PC-3 (cell line): ENCODE measurements around the gene ZNF341. TPM values are rescaled to one million over a fixed set of nuclear protein-coding genes. Genes with fewer than 3 reads are reported as not detected.

Experiments used
- ATAC-seq: fragments of 200-7000 bp; cut with Tn5 transposase; 2 replicates; pipeline ENCODE4 v1.9.1; 2020; ENCODE audit warnings: mild to moderate bottlenecking, moderate library complexity
- BruUV-seq: library from RNA; stranded (reverse); fragments of 400-500 nt; replicated peaks from 2 replicates; lab custom pipeline; 2021; lab: Mats Ljungman, UMichigan
- CTCF ChIA-PET: fragments of 300-600 bp; sonication (Branson Sonifier 250); formaldehyde crosslinking; loops from one replicate; lab custom pipeline; 2022; ENCODE audit warnings: antibody characterized with exemption; lab: Charles Lee
- POLR2A ChIA-PET: fragments of 300-600 bp; sonication (Branson Sonifier 250); formaldehyde crosslinking; loops from one replicate; lab custom pipeline; 2022; ENCODE audit warnings: antibody characterized with exemption; ENCODE audit not compliant: unreplicated experiment; lab: Charles Lee
- DNase-seq: peaks from one replicate; pipeline ENCODE4 v3.0.0-alpha.2; 2015
- H2AFZ ChIP-seq: fragments of 300-600 bp; sonication (generic); 2 replicates; pipeline ENCODE4 v1.6.0; 2016; ENCODE audit warnings: antibody characterized with exemption, low read length
- H3F3A ChIP-seq: fragments of 300-600 bp; sonication (generic); one replicate; pipeline ENCODE4 v1.6.0; 2017; ENCODE audit warnings: antibody characterized with exemption, low read length, control low read depth, mild to moderate bottlenecking; ENCODE audit not compliant: unreplicated experiment
- H3K27ac ChIP-seq: fragments of 300-600 bp; sonication (generic); 2 replicates; pipeline ENCODE4 v1.5.1; 2016; ENCODE audit warnings: mild to moderate bottlenecking, low read length
- H3K27me3 ChIP-seq: fragments of 300-600 bp; sonication (generic); 2 replicates; pipeline ENCODE4 v1.6.1; 2016; ENCODE audit warnings: low read length, mixed read lengths
- H3K36me3 ChIP-seq: fragments of 300-600 bp; sonication (generic); 2 replicates; pipeline ENCODE4 v1.6.1; 2016; ENCODE audit warnings: low read depth, mixed run types, low read length, mixed read lengths
- H3K4me1 ChIP-seq: fragments of 300-600 bp; sonication (generic); 2 replicates; pipeline ENCODE4 v1.5.1; 2016; ENCODE audit warnings: low read length; ENCODE audit not compliant: insufficient read depth
- H3K4me2 ChIP-seq: fragments of 300-600 bp; sonication (generic); 2 replicates; pipeline ENCODE4 v1.6.0; 2016; ENCODE audit warnings: low read length
- H3K4me3 ChIP-seq: fragments of 300-600 bp; sonication (generic); 2 replicates; pipeline ENCODE4 v1.5.1; 2016; ENCODE audit warnings: mild to moderate bottlenecking, low read length, mixed read lengths
- H3K79me2 ChIP-seq: fragments of 300-600 bp; sonication (generic); 2 replicates; pipeline ENCODE4 v1.6.1; 2017; ENCODE audit warnings: low read length, mixed read lengths
- H3K9ac ChIP-seq: fragments of 300-600 bp; sonication (generic); 2 replicates; pipeline ENCODE4 v1.6.0; 2016; ENCODE audit warnings: mild to moderate bottlenecking, low read length
- H3K9me2 ChIP-seq: fragments of 300-600 bp; sonication (generic); replicated peaks from 2 replicates; pipeline ENCODE4 v1.6.1; 2016; ENCODE audit warnings: mixed run types, low read length, mixed read lengths
- H3K9me3 ChIP-seq: fragments of 300-600 bp; sonication (generic); 2 replicates; pipeline ENCODE4 v1.6.1; 2016; ENCODE audit warnings: low read length, mixed read lengths
- H4K20me1 ChIP-seq: fragments of 300-600 bp; sonication (generic); 2 replicates; pipeline ENCODE4 v1.6.1; 2016; ENCODE audit warnings: low read length, mixed read lengths
- CTCF ChIP-seq: fragments of 300-600 bp; sonication (generic); conservative IDR thresholded peaks from 2 replicates; pipeline ENCODE4 v1.5.1; 2017; ENCODE audit warnings: antibody characterized with exemption, low read depth, mild to moderate bottlenecking, low read length
- EZH2 ChIP-seq: fragments of 300-600 bp; sonication (generic); IDR thresholded peaks from one replicate; pipeline ENCODE4 v1.6.1; 2017; ENCODE audit warnings: antibody characterized with exemption, mild to moderate bottlenecking, low read length; ENCODE audit not compliant: unreplicated experiment
- EZH2phosphoT487 ChIP-seq: fragments of 300-600 bp; sonication (generic); IDR thresholded peaks from 2 replicates; pipeline ENCODE4 v1.6.1; 2018; ENCODE audit warnings: mild to moderate bottlenecking, antibody characterized with exemption, low read length, borderline replicate concordance
- intact Hi-C: fragments of 100-400 bp; cut with micrococcal nuclease; formaldehyde crosslinking; loops from 2 replicates; pipeline ENCODE4 v1.9.0; 2023
- total RNA-seq: library from RNA; depleted of rRNA; stranded (reverse); fragments of >200 nt; gene quantifications from 2 replicates; pipeline ENCODE4 v1.2.3, GENCODE V29; 2014

The ZNF341 gene
- total RNA-seq, 1 experiment from 2014 or later, result 4.4 TPM

- Histone ChIP-seq H3K79me2 (peaks cover 43% of the 10 kb centered on the region), H2AFZ (peak overlapping the region; percentile 62), H3K9me2 (no peaks in the 10 kb centered on the region), H3K9ac (peak overlapping the region; percentile 80), H3K4me3 (peak overlapping the region; percentile 82), H3K27ac (no peak overlapping the region), H3K27me3 (no peaks in the 10 kb centered on the region), H4K20me1 (peaks cover 27% of the 10 kb centered on the region), H3K4me1 (peaks cover 18% of the 10 kb centered on the region), H3F3A (no peaks in the 10 kb centered on the region), H3K9me3 (no peaks in the 10 kb centered on the region), H3K4me2 (peak overlapping the region; percentile 95), H3K36me3 (no peaks in the 10 kb centered on the region; the same call in 1 of the 2 replicates)
- peak; percentile 40 for DNase-seq
- intact Hi-C loops, result loop anchor here (10.0 kb wide), 1 partner anchor 99 kb away; no protein-coding TSS in a partner anchor
- BruUV-seq, result TSS peak; percentile 66
- ChIA-PET CTCF (no interaction called here), POLR2A (no interaction called here)
- no peak for TF ChIP-seq EZH2phosphoT487
- TF ChIP-seq CTCF, result no peak
- no peak for TF ChIP-seq EZH2
- peak; percentile 48 for ATAC-seq
These were observed 46.3 kb upstream of the ZNF341 start for GRCh38 chr20:33685328-33686099.

DNA sequence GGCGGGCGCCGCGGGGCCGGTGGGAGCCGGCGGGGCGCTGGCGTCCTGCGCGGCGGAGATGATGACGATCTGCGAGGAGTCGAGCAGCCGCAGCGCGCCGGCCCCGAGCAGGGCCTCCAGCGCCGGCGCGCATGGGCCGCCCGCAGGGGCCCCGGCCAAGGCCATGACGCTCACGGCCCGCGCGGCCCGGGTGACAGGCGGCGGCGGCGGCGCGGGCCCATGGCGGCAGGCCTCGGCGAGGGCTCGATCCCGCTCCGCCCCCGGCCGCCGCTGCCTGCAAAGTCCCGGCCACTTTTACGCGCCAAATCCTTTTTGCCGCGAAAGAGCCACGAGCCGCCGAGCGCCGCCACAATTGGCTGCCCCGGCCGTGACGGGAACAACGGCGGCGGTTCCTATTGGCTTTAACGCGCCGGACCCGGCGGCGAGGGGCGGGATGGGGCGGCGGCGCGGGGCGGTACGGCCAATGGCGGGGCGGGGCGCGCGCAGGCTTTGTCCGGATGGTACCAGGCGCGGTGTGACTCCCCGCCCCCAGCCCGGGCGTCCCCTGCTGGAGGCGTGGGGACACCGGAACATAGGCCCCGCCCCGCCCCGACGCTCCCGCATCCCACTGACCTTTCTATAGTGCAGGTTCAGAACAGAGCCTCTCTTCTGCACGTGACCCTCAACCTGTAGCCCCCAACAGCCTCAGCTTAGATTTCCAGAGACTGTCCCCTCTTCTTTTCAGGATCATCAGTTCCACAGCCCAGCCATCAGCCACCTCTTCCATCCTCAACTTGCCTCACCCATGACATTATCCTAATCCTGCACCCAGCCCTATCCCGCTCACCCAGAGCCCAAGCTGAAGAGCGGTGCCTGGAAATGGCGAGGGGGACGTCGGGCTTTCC is 45.5 kb upstream of the ZNF341 start, which contains the start of gene E2F1:
E2F1 (minus strand) TSS at position 286 of the 884 bp plus-strand sequence; CDS start at position 165, 121 bp downstream.
- H3K27me3 ChIP-seq, result no peaks in the 10 kb centered on the region
- H3K4me3 ChIP-seq, result peak within 1 kb of the TSS; percentile 82
- peak within 1 kb of the TSS; percentile 80 for H3K9ac ChIP-seq
- H3K4me2 ChIP-seq, result peak within 1 kb of the TSS; percentile 95
- H2AFZ ChIP-seq, result peak within 1 kb of the TSS; percentile 95
- intact Hi-C loops, result loop anchor here (10.0 kb wide), 1 partner anchor 98 kb away; no protein-coding TSS in a partner anchor
- H4K20me1 ChIP-seq, result peaks cover 22% of the 10 kb centered on the region
- ChIA-PET POLR2A (interaction anchor here (0.6 kb wide), 1 partner anchor 8 kb away, joined by 16 read pairs; no protein-coding TSS in a partner anchor), CTCF (no interaction called here)
- H3K9me2 ChIP-seq, result no peaks in the 10 kb centered on the region
- no peaks in the 10 kb centered on the region for H3F3A ChIP-seq
- H3K36me3 ChIP-seq, result no peaks in the 10 kb centered on the region
- H3K9me3 ChIP-seq, result no peaks in the 10 kb centered on the region
- DNase-seq, result peak; percentile 95
- peak; percentile 97 for ATAC-seq
- H3K27ac ChIP-seq, result no peak within 1 kb of the TSS
- peaks cover 18% of the 10 kb centered on the region for H3K4me1 ChIP-seq
- BruUV-seq, result no TSS peak
- TF ChIP-seq EZH2phosphoT487, result no peak
- H3K79me2 ChIP-seq, result peaks cover 37% of the 10 kb centered on the region

- peak overlapping the region; percentile 95 for H2AFZ ChIP-seq
- ChIA-PET POLR2A (interaction anchor here (0.6 kb wide), 1 partner anchor 8 kb away, joined by 16 read pairs; no protein-coding TSS in a partner anchor), CTCF (no interaction called here)
- peak overlapping the region; percentile 79 for H3K4me2 ChIP-seq
- H3K27ac ChIP-seq, result no peak overlapping the region
- H3K79me2 ChIP-seq, result peaks cover 33% of the 10 kb centered on the region
- ATAC-seq (no peak), DNase-seq (no peak)
- H4K20me1 ChIP-seq, result peaks cover 21% of the 10 kb centered on the region
- H3K36me3 ChIP-seq, result no peaks in the 10 kb centered on the region
- intact Hi-C loops, result loop anchor here (10.0 kb wide), 1 partner anchor 98 kb away; no protein-coding TSS in a partner anchor
- no peaks in the 10 kb centered on the region for H3K9me3 ChIP-seq
- H3K9ac ChIP-seq, result no peak overlapping the region
- BruUV-seq, result no TSS peak
- H3K9me2 ChIP-seq, result no peaks in the 10 kb centered on the region
- H3F3A ChIP-seq, result no peaks in the 10 kb centered on the region
- H3K4me3 ChIP-seq, result peak overlapping the region; percentile 51; the same call in 1 of the 2 replicates
- H3K4me1 ChIP-seq, result peaks cover 18% of the 10 kb centered on the region
- no peaks in the 10 kb centered on the region for H3K27me3 ChIP-seq
- TF ChIP-seq CTCF, result no peak
- no peak for TF ChIP-seq EZH2
- TF ChIP-seq EZH2phosphoT487, result no peak
These were observed 44.8 kb upstream of the ZNF341 start for GRCh38 chr20:33686984-33687366.
